GM18519 (cell line): ENCODE results near the gene SLC9A3.
"Not testable (repeated sequence)": the region's sequence is repeated elsewhere in the genome, so short reads cannot be mapped to it uniquely, and the experiment has no call there.

Source experiments
- ATAC-seq: cut with Tn5 transposase; IDR thresholded peaks from one replicate; pipeline ENCODE4 v1.9.1; 2021; ENCODE audit warnings: mild to moderate bottlenecking, moderate library complexity; ENCODE audit not compliant: unreplicated experiment, low FRiP score

The SLC9A3 gene

DNA sequence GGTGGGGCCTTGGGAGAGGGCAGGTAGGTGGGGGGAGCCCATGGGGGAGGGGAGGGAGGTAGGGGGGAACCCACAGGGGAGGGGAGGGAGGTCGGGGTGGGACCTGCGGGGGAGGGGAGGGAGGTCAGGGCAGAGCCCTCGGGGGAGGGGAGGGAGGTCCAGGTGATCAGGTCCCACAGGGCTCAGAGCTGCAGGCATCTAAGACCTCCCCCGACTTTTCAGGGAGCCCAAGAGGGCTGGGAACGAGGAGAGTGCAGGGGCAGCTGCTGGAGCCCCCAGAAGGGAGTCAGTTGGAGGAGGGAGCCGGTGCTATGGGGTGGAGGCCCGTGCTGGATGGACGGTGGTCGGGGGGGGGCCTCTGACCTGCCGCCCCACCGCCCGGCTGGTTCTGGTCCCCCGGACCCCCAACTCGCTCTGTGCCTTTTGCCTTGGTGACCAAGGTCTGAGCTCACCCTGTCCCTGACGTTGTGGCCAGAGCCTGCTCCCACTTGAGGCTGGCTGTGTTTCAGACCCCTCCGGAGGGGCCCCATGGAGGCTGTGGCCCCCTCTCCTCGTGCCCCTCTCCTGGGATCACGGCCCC, 31.8 kb downstream of the SLC9A3 start:
- no peak for ATAC-seq

DNA sequence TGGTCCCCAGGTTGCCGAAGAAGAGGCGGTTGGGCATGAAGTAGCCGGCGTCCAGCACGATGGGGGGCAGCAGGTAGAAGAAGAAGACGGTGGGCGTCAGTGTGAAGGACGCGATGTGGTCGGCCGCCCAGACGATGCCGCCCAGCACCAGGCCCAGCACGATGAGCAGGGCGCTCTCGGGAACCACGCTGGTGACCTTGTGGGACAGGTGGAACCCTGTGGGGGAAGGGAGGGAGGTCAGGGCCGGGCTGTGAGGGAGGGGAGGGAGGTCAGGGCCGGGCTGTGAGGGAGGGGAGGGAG, 32.4 kb downstream of the SLC9A3 start:
- ATAC-seq: no peak

DNA sequence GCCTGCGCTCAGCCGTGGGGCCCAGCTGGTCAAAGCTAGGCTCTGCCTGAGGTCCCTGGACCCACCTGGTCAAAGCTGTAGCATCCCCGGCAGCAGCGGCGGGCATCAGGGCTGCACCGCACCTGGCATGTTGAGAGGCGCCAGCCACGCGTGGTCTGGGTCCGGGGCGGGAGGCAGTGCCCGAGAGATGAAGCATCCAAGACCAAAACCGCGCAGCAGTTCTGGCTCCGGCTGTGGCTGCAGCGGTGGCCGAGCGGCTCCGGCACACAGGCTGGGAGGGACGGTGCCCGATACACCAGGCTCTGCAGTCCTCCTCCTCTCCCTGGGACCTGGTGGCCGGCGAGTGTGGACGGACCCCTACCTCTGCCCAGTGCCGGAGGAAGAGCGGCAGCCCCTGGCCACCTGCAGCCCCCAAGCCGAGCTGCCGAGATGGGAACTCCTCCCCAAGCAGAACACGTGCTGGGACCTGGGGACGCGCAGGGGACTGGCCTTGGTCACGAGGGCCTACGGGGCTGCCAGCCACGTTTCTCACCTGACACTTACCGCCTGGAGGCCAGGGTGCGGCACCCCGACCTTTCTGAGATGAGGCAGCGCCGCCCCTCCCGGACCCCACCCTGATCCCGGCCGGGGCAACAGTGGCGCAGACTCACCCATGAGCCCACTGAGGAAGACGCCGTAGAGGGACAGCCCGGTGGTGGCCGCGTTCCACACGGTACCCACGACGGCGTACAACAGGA, 33.0 kb downstream of the SLC9A3 start:
- no peak for ATAC-seq

GRCh38 chr5:490116-491106, 33.8 kb downstream of the SLC9A3 start:
- ATAC-seq: no peak

DNA sequence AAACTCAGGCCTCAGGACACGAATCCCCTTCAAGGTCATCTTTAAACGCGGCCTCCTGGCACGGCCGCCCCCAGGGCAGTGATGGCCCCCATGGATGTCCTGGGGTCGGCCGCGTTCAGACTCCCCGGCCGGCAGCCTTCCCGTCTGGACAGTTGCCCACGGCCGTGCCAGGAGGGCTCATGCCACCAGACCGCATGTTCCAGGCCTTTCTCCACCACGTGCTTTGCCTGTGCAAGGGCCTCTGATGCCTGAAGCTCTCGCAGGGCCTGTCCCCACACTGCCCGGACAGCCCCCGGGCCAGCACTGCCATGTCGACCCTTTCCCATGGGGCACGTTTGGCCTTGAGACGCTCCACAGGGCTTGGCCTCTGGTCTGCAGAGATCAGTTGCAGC, 34.6 kb downstream of the SLC9A3 start:
- no peak for ATAC-seq

- no peak for ATAC-seq
These were observed 35.2 kb downstream of the SLC9A3 start for GRCh38 chr5:488744-489688.

- ATAC-seq: no peak
These were observed 36.0 kb downstream of the SLC9A3 start for GRCh38 chr5:488241-488640.

- not testable (repeated sequence) for ATAC-seq
These were observed 37.7 kb downstream of the SLC9A3 start for GRCh38 chr5:486597-486996.

GRCh38 chr5:485946-486491, 38.2 kb downstream of the SLC9A3 start:
- ATAC-seq: no peak

DNA sequence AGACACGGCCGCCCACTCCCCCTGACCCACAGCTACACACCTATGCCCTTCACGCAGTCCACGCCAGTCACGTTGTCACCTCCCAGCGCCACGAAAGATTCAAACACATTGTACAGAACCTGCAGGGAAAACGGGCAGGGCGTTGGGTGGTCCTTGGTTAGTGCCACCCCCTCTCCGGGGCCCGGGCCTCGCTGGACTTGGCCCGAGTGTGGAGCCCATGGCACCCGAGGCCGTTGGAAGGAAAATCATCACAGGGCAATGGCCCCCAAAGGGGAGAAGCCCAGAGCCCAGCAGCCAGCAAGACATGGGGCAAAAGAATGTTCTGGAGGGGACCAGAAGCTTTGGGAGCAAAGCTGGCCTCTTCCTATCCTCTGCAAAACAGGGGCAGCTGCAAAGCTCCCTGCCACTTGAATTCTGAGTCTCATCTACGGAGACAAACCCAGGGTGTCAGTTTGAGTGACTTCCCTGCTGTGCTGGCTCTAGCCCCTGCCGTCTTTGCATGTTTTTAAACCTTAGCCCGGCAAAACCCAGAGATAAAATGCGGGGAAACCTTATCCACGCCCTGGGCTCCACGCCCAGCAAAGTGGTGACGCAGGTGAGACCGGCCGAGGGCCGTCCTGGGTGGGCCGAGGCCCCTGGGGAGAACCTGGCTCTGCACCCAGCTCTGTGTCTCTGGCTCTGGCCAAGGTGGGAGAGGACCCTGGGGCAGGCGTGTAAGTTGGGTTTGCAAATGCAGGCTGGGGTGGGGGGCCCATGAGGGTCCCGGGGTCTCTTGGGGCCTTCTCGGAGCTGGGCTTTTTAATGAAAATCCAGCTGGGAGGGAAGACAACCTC, 38.9 kb downstream of the SLC9A3 start:
- no peak for ATAC-seq

DNA sequence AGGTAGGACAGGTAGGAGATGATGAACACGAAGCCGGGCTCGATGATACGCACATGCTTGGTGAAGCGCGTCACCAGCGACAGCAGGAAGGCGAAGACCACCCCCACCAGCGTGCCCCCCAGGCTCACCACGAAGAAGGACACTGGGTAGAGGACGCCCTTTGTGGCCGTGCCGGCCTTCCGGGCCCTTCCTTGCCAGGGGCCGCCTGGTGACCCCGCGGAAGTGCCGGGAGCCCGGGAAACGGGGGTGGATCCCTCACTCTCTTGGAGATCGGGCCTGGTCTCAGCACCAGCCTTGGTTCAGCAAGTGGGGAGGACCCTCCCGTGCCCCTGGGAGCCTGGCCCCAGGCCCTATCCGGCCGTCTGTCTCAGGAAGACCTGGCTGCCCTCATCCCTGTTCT, 39.7 kb downstream of the SLC9A3 start:
- ATAC-seq: no peak

GRCh38 chr5:483434-484140, 40.7 kb downstream of the SLC9A3 start:
- no peak for ATAC-seq

DNA sequence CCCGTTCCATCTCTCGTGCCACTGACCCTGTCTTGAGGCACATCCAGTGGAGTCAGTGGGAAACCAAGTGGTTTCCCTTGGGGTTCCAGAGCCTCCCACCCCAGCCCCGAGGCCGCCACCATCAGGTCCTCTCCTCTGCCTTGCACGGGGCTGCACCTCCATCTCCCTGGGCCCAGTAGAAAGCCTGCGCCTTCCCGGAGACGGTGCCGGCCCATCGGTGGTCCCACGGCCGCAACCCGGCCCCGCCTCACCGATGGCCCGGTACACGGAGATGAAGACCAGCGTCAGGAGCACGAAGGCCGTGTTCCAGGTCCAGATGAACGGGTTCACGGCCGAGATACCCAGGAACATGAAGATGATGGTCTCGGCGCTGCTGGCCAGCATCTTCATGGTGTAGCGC, 41.2 kb downstream of the SLC9A3 start:
- no peak for ATAC-seq

DNA sequence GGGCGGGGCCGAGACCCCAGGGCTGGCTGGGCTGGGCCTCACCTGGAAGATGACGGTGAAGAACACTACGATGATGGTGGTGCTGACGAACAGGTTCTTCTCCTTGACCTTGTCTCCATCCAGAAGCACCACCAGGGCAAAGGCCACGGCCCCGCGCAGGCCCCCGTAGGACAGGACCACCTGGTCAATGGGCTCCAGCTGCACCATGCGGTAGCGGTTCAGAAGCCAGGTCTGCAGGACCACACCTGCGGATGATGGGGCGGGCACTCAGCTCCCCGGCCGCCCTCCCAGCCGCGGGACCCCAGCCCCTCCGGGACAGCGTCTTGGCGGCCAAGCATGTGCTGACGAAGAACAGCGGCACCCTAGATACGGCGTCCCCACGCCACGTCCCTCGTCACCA, 41.7 kb downstream of the SLC9A3 start:
- ATAC-seq: no peak

DNA sequence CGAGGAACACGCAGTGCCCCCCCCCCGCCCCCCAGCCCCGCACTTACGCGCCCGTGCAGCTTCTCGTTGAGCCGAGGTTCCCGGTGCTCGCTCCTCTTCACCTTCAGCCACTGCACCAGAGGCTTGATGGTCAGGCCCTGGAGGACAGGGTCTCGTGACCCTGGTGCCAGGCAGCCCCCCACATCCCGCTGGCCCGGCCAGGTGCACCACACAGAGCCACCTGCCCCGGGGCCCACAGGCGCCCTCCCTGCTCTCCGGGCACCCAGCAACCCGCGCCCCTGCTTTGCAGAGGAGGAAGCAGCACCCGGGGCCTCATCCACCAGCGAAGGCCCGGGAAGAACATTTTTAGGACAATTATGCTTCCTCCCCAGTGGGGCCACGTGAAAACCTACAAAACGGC, 42.2 kb downstream of the SLC9A3 start:
- ATAC-seq: no peak

GRCh38 chr5:481347-481746, 42.9 kb downstream of the SLC9A3 start:
- ATAC-seq: no peak

GRCh38 chr5:479566-480319, 44.5 kb downstream of the SLC9A3 start:
- ATAC-seq: no peak

GRCh38 chr5:478982-479535, 45.2 kb downstream of the SLC9A3 start:
- no peak for ATAC-seq
